Measurements from ENCODE around the gene GOLGA6L2.
A peak's percentile ranks its signal among the peaks of the same experiment; 100 is the strongest.
"Not testable (repeated sequence)": the region's sequence is repeated elsewhere in the genome, so short reads cannot be mapped to it uniquely, and the experiment has no call there.

Gene GOLGA6L2

DNA sequence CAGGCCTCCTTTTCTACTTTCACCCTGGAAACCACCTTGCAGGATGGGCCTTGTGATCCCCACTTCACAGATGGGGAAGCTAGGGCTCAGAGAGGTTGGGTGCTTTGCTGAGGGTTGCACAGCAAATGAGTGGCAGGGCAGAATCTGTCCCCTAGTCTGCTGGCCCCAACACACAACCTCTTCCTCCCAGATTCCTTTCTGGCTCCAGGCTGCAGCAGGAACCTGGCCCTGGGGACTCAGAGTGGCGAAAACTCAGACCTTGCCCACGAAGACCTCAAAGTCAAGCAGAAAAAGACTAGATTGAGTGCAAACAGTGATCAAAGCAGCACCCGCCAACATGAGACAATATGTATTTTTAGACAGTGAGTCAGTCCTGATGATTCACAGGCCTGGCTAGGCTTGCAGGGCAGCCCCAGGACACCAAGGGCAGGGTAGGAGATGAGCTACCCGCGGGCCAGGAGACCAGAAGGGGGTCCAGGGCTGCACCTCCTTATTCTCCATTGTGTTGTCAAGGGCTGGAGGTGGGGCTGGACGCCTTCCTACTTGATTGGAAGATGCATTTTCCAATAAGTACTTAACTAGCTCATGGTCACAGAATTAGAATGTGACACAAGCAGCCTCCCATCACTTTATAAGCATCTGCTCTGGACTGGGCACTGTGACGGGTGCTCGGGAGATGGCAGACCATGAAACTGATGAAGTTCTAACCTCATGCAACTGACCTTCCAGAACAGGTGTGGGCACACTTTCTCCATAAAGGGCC is 23.9 kb downstream of the GOLGA6L2 start:
- no peak for DNase-seq

- DNase-seq, result no peak
Measured at GRCh38 chr15:23422099-23422945, 24.7 kb downstream of the GOLGA6L2 start.

DNA sequence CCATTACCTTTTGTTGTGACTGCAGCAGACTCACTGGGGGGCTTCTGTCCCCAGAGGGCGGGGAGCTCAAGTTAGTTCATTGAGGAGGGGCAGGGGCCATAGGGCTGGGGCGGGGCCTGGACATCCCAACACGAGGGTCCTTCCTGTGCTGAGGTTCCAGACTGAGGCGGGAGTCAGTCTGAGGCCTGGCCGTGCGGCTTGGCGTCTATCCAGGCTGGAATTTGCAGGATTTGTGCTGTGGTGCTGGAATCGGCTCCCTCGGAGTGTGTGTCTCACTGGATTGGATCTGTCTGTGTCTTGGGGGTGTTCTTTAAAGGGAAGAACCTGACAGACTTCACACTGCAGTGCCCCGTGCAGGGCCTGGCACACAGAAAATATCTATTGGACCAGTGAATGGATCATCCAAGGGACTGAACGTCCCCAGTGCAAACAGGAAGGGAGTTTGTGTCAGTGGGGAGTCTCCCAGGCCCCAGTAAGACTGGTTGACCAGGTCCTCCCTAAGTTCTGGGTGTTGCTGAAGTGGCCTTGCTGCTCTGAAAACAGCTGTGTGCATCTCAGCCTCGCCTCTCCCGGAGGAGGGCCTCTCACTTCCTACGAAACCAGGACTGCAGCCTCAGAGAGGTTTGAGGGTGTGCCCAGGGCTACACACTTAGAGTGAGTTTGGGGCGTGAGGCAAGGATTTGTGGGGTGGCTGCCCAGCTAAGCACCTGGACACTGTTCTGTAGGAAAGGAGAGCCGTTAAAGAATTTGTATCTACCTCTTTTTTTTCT is 26.1 kb downstream of the GOLGA6L2 start:
- DNase-seq, result peak; percentile 79

GRCh38 chr15:23416349-23417276 is 30.4 kb downstream of the GOLGA6L2 start:
- peak; percentile 82 for DNase-seq

DNA sequence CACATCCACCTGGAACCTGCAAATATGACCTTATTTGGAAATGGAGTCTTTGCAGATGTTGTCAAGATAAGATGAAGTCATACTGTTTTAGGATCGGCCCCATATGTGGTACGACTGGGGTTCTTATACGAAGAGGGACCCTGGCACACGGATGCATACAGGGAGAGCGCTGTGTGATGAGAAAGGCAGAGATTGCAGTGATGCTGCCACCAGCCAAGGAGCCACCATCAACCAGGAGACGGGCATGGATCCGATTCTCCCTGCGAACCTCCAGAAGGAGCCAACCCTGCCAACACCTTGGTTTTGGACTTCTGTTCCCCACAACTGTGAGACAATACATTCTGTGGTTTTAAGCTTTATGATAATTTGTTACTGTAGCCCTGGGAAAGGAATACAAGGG is 31.2 kb downstream of the GOLGA6L2 start:
- not testable (repeated sequence) for DNase-seq

- no peak for DNase-seq
Measured at GRCh38 chr15:23415321-23415865, 31.6 kb downstream of the GOLGA6L2 start.

DNA sequence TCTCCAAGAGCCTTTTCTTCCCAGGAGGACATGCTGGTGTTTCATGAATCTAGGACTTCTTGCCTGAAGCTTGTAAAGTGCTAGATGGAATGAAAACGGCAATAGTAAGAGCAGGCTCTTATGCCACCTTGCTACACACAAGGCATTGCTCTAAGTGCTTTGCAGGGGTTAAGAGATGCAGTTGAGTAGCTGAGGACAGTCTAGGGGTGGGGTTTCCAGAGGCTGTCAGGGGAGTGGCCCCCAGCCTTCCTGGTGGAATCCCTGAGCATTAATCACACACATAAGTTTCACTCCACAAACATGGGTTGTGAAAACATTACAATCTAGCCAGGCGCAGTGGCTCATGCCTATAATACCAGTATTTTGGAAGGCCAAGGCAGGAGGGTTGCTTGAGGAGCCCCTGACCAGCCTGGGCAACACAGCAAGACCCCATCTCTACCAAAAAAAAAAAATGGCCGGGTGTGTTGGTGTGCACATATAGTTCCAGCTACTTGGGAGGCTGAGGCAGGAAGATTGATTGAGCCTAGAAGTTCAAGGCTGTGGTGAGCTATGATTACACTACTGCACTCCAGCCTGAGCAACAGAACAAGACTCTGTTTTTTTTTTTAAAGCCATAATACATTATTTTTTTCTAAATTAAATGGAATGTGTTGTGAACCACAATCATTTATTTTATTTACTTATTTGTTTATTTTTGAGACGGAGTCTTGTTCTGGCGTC is 34.0 kb downstream of the GOLGA6L2 start:
- DNase-seq, result not testable (repeated sequence)

GRCh38 chr15:23411841-23412240 is 35.2 kb downstream of the GOLGA6L2 start:
- DNase-seq, result no peak

- no peak for DNase-seq
Measured at GRCh38 chr15:23403550-23403949, 43.5 kb downstream of the GOLGA6L2 start.

GRCh38 chr15:23402544-23402943 is 44.5 kb downstream of the GOLGA6L2 start:
- no peak for DNase-seq

- no peak for DNase-seq
Measured at GRCh38 chr15:23402140-23402539, 44.9 kb downstream of the GOLGA6L2 start.

DNA sequence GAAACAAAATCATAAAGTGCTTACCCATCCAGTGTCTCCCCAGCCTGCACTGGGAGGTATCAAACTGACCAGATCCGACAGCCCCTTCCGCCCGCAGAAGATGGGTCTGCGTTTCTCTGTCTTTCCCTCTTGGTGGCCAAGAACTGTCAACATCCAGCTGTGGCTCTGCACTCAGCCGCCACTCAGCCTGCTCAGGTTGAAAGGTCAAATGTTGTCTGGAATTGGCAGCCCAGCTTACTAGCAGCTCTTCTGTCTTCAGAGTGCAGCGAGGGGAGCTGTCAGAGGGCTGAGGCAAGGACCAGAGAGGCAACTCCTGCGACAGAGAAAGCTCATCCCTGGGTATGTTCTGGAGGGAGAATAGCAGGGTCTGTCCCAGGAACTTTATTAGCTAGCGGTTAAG is 45.4 kb downstream of the GOLGA6L2 start:
- DNase-seq, result no peak

DNA sequence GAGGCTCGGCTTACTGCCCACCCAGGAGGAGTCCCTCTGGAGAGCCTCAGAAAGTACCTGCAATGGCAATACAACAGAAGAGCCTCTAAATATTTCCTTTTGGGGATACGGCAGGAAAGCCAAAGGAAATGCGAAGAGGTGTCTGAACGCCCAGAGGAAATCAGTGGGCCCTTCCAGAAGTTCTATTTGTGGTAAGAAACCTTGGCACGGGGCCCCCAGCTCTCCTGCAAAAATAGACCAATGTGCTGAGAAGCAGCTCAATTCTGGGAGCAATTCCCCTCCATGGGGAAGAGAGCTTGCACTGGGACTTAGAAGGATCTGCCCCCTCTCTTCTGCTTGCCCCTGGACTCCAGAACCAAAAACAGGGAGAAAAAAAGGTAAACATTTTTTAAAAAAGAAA is 47.8 kb downstream of the GOLGA6L2 start:
- DNase-seq, result not testable (repeated sequence)

DNA sequence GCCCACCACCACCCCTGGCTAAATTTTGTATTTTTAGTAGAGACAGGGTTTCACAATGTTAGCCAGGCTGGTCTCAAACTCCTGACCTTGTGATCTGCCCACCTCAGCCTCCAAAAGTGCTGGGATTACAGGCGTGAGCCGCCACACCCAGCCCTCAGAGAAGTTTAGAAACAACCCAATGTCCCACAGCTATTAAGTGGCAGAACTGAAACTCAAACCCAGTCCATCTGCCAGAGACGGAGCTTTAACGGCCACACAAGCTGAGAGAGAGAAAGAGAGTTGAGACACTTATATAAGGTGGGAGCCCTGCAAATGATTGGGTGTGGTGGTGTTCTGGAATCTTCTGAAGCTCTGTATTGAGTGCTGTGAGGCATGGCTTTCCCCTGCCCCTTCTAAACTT is 48.7 kb downstream of the GOLGA6L2 start:
- DNase-seq, result not testable (repeated sequence)

DNA sequence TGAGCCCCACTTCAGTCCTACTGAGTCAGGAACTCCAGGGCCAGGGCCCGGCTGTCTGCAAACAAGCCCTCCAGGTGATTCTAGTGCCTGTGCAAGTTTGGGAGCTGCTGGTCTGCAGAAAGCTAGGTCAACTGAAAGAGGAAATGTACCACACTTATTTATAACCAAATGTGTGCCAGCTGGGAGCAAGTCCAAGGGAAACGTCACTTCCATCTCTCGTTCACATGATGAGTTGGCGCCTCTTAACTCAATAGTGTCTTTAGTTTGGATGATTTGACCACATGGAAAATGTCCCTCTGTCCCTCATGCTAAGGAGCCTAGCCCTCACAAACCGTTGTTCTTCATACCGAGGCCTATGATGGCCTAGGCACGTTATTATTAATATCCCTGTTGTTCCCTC is 49.3 kb downstream of the GOLGA6L2 start:
- DNase-seq, result peak; percentile 81

DNA sequence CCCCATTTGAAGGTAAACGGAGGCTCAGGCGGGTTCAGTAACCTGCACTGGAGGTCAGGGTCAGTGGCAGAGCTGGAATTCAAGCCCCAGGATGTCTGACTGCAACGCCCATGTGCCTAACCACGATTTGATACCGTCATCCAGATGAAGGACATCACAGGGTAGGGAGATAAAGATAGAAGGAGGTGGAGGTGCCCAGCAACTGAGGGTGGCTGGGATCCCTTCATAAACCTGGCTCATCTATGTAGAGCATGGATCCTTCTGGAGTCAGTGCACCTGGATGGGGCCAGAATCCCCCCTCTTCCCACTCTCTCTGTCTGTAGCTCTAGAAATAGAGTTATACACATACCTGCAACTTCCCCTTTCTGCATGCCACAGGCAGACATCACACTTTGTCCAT is 51.2 kb downstream of the GOLGA6L2 start:
- no peak for DNase-seq

DNA sequence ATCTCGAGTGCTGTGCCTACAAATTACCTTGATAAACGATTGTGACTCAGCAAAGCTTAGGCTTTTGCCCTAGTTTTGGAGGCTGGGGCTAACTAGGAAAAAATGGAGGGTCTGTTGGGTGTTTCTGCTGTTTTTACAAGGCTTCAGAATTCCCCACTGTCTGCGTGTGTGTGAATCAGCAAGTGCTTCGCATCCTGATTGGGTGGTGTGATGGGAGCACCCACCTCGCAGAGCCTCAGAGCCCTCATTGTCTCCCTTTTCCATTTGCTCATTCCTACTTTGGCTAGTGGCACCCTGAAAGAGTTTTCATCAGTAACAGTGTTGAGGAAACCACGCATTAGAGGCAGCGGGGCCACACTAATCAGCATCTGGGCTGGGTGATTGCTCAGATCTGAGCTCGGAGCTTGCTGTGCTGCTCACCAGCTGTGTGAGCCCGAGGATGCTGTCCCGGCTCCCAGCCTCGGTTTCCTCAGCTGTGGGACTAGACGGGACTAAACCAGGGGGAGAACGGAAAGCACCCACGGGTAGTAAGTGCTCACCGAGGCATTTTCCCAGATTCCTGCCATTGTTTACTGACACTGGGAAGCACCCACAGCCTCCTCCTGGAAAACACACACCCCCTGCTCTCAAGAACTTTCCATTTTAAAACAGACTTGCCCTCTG is 51.9 kb downstream of the GOLGA6L2 start:
- no peak for DNase-seq

Measured in RPMI8226 (cell line).